HG03571 (cell line): ENCODE results near the gene TFR2.

Source experiments
- ATAC-seq: cut with Tn5 transposase; IDR thresholded peaks from one replicate; pipeline ENCODE4 v1.9.1; 2021; ENCODE audit not compliant: unreplicated experiment

Gene TFR2

GRCh38 chr7:100588438-100588837 lies 52.9 kb downstream of the TFR2 start:
- ATAC-seq: no peak

GRCh38 chr7:100586266-100587025 lies 54.9 kb downstream of the TFR2 start, which contains the start of gene FBXO24:
Gene FBXO24 (plus strand): TSS chr7:100586328. CDS start chr7:100586626, 298 bp downstream.
- ATAC-seq: peak; percentile 79

DNA sequence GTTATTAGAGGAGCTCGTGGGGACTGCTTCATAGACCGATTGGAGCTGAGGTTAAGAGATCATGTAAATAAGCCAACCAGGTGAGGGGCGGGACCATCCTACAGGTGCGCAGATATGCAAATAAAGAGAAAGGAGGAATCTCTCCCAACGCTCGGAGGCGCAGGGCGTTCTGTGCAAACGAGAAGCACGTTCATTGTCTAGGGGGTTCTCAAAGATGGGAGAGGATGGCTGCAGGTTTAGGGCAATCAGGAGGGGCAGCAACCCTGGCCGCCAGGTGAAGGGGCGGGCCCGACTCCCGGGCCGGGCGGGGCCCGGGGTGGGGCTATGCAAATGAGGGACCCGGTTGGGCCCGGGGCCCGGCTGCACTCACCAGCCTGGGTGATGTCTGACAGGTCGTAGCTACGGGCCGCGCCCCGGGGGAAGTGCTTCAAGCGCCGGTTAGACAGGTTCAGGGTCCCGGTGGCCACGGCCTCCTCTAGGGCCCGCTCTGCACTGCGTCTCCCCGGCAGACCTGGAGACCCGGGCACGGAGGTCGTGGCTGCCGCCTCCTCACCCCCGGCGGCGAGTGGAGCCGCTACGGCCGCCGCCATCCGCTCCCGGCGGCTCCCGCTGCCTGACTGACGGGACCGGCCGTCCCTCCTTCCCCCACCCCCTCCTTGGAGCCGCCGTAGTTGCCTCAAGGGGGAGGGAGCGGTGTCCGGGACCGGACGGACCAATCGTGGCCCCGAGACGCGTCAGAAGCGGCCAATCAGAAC lies 55.7 kb downstream of the TFR2 start, which contains the start of gene LRCH4:
LRCH4 (minus strand) TSS at position 619 of the 755 bp plus-strand sequence; CDS start at position 590, 29 bp downstream.
- peak; percentile 13 for ATAC-seq

GRCh38 chr7:100584683-100585510 lies 56.5 kb downstream of the TFR2 start:
- ATAC-seq: no peak

DNA sequence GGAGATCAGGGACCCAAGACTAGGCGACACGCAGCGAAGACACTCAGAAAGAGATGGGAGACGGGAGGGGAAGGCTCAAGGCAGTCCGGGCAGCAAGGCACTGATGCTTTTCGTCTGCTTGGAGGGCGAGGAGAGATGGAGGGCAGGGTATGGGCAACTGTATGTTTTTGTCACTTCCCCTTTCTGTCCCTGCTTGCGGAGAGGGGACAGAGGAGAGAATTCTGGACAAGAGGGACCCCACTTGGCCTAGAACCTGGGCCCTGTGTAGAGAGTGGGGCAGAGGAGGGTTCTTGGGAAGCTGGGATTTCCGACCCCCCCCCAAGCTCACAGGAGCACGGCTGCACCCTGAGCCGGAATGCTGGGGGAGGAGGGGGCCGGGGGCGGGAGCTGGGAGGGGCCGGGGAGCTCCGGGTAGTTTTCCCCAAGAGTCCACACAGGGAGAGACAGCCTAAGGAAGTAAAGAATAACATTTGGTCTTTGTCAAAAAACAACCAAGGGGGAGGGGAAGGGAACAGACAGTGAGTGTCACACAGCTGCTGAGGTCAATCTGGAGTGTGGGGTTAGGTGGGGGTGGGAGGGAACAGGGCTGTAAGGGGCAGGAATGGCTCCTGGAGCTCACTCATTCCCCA lies 57.2 kb downstream of the TFR2 start:
- no peak for ATAC-seq

DNA sequence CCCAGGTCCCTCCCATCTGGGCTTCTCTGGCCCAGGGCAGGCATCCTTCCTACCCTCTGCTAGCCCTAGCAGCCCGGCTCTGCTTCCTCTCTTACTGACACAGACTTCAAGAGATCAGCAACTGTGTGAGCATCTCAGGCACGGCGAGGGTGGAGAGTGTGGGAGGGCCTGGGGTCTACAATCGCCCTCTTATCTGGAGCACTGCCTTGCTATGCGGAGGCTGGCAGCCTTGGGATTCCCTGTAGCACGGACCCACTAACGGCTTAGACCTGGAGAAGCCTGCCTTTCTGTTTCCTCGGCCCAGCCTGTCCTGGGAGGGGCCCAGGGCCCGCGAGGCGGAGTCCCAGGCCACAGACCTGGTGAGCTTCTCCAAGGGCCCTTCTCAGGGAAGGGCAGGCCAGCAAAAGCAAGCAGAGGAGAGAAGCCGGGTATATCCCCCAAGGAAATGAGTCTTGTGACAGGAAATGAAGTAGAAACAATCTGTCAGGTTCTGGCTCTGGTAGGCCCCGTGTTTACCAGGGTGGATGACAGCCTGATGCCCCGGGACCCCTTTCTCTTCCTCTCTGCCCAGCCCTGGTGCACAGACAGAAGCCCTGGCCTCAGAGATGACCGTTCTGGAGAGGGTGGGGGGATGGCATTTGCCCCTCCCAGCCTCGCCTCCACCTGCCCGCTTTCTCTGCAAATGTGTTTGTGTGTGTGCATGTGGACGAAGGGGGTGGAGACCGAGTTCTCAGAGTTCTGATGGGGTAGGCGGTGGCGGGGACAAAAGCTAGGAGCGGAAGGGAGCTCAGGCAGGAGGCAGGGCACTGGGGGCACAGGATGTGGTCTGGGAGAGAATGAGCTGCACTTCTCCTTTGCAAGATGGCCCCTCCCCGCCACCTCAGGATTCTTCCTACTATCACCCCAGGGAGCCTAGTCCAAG lies 58.0 kb downstream of the TFR2 start:
- ATAC-seq: no peak

DNA sequence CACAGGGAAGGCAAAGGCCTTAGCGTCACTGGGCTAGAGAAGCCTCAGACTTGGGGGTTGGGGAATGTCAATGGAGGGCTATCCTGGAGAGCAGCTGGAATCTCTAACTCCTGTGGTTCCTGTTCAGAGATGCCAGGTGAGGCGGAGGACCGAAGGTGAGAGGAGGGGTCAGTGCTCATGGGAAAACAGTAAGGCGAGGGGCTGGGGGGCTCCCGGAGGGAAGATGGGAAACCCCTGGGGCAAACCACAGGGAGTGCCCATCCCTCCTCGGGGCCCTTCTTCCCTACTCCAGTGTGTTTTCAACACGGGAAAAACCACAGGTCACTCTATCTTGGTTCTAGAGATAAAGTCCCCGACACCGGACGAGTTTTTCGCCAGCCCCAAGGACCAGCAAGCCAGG lies 58.7 kb downstream of the TFR2 start:
- ATAC-seq: no peak

DNA sequence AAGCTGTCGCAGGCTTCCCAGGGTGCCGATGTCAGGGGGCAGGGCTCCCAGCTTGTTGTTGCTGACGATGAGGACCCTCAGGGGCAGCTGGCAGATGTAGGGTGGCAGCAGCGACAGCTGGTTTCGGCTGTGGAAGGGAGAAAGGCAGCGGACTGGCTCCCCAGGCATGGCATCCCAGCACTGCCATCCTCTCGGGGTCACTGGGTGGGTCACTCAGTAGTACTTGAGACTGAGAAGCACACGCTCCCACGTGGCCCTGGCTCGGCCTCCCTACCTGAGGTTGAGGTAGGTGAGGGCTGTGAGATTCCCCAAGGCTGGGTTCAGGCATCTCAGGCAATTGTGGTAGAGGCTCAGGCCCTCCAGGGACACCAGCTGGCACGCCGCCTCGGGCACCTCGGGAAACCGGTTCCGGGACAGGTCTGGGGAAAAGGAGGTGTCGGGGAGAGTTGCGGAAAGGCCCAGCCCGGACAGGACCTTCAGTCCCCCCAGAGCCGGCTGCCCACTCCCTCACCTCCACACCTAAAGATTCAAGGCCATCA lies 59.2 kb downstream of the TFR2 start:
- ATAC-seq: no peak

GRCh38 chr7:100580466-100581283 lies 60.7 kb downstream of the TFR2 start:
- ATAC-seq: no peak

- ATAC-seq: no peak
These were observed 62.8 kb downstream of the TFR2 start for GRCh38 chr7:100578246-100579183.

- ATAC-seq: no peak
These were observed 63.8 kb downstream of the TFR2 start for GRCh38 chr7:100577507-100577906.

GRCh38 chr7:100577103-100577502 lies 64.2 kb downstream of the TFR2 start:
- ATAC-seq: no peak

- no peak for ATAC-seq
These were observed 64.9 kb downstream of the TFR2 start for GRCh38 chr7:100576384-100576993.

- no peak for ATAC-seq
These were observed 65.5 kb downstream of the TFR2 start for GRCh38 chr7:100575746-100576383.

GRCh38 chr7:100575206-100575631 lies 66.1 kb downstream of the TFR2 start:
- no peak for ATAC-seq

DNA sequence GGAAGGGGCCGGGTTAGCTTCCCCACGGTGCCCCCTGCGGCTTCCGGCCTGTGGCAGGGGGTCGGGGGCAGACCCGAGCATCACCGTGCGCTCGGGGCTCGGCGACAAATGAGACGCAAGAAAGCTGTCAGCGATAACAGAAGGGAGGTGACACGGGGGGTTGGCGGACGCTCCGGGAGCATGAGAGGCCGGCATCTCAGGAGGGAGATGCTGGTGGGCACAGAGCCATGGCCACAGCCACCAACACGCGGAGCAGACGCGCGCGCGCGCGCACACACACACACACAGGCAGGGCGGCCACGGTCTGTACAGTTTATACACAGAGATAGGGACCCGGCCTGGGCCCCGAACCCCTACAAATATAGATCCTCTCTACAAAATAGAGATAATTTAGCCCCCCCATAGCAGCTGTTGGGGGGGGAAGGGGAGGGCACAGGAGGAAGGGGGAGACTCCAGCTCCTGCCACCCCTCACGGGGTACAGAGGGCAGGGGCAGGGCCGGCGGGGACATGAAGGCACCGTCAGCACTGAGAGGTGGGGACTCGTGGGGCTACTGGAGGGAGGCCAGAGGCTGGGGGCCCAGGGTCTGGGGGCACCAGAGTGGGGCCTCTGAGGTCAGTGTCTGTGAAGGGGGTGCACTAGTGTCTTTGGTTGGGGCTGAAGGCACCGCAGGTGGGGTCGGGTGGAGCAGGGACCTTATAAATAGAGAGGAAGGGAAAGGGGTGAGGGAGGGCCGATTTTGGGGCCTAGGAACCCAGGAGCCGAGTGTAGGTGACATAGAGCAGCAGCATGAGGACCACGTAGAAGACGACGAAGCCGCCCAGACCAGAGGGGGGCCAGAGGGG lies 66.8 kb downstream of the TFR2 start:
- no peak for ATAC-seq
